HG03175 (cell line): Measurements from ENCODE around the gene CELA2A.
"Not testable (repeated sequence)": the region's sequence is repeated elsewhere in the genome, so short reads cannot be mapped to it uniquely, and the experiment has no call there.

Source experiments
- ATAC-seq: cut with Tn5 transposase; IDR thresholded peaks from one replicate; pipeline ENCODE4 v1.9.1; 2021; ENCODE audit warnings: mild to moderate bottlenecking, moderate library complexity; ENCODE audit not compliant: unreplicated experiment

The CELA2A gene

GRCh38 chr1:15424981-15425380 is 31.6 kb upstream of the CELA2A start:
- ATAC-seq = no peak

DNA sequence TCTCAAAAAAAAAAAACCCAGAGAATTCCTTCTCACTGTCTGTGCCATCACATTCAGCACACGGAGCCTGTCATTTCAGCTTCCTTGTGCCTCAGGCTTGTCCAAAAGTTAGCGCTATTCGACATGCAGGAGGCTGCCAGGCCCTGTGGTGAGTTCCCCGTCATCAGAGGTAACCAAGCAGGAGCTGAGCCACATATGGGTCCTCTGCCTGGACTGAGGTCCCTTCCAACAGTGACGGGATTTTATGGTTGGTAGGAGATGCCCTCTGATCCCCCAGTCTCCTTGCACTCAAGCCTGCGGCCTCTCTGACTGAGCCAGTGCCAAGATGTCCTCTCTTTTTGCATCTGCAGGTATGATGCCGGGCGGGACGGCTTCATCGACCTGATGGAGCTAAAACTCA is 31.0 kb upstream of the CELA2A start:
- no peak for ATAC-seq

GRCh38 chr1:15425958-15426357 is 30.6 kb upstream of the CELA2A start:
- no peak for ATAC-seq

DNA sequence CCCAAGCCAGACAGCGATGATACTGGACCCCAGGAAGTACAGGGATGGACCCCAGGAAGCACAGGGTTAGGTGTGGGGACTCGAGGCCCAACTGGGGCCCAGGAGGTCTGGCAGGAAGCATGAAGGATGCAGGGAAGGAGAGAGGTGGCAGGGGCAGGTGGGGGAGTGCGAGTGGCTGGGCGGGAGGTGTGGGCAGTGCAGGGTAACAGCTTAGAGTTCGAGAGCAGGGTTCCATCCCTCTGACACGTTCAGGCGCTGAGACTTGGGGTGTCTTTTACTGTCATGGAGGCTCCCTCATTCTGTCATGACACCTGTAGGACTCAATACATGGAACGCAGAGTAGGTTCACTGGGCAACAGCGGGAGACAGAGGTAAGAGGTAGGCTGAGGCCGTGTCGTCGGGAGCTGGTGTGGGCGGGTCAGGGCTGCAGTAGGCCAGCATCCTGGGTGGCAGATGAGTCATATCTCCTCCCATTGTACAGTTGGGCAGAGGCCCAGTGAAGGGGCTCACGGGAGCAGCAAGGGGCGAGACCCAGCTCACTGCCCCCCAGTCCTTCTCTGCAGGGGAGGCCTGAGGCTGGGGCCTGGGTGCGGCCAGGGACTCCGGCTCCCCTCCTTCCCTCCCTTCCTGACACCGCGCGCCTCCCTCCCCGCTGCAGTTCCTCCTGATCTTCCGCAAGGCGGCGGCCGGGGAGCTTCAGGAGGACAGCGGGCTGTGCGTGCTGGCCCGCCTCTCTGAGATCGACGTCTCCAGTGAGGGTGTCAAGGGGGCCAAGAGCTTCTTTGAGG is 29.8 kb upstream of the CELA2A start:
- ATAC-seq = no peak

- ATAC-seq = no peak
These were observed 29.3 kb upstream of the CELA2A start for GRCh38 chr1:15427280-15427666.

- ATAC-seq = not testable (repeated sequence)
These were observed 28.3 kb upstream of the CELA2A start for GRCh38 chr1:15428252-15428651.

DNA sequence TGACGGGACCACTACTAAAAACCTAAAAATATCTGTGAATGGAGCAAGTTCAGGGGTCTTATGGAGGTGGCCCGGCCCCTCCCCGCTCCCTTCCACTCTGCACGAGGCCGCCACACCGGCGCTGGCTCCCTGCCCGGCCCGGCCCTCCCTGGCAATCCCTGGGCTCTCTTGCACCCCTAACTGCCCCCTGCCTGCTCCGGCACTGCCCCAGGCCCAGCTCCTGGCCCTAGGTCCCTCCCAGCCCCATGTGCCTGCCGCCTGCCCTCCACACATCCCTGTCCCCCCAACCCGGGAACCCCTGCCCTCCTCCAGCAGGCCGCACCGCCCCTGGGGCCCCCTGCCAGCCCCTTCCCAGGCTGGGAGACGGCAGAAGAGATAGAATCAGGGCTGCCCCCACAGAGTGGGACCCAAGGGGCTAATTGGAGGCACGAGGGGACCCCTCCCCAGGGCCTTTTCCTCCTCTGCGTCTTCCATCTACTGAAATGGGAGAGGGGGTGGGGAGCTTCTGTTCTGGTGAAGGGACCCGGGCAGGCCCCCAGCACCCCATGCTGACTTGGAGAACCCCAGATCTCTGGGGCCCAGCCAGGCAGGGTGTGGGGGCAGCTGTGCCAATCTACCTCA is 27.6 kb upstream of the CELA2A start:
- no peak for ATAC-seq

- no peak for ATAC-seq
These were observed 26.8 kb upstream of the CELA2A start for GRCh38 chr1:15429701-15430149.

DNA sequence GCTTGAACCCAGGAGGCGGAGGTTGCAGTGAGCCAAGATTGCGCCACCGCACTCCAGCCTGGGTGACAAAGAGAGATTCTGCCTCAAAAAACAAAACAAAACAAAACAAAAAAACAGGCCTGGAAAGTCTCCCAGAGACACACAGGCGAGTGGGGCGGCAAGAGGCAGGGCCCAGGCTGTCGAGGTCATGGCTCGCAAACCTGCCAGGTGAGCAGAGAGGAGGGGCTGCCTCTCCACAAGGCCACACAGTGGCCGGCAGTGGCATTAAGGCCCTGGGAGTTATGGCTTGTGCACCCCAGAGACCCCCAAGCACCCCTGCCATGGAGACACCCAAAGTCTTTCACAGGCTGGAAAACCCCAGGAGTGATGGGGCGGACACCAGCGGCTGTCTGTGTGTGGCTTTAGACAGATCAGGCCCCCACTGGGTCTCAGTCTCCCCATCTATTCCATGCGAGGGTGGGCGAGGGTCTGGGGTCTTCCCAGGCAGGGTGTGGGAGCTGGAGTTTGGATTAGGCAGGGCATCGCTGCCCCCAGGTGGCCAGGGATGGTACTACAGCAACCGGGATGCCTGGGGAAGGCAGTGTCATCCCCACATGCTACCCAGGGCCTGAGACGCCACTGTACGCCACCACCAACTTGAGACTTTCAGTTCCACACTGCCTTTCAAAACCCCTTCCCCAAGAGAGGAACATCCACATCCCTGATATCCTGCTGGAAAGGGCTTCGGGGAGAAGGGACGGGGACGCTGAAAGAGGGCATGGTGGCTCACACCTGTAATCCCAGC is 25.6 kb upstream of the CELA2A start:
- no peak for ATAC-seq

DNA sequence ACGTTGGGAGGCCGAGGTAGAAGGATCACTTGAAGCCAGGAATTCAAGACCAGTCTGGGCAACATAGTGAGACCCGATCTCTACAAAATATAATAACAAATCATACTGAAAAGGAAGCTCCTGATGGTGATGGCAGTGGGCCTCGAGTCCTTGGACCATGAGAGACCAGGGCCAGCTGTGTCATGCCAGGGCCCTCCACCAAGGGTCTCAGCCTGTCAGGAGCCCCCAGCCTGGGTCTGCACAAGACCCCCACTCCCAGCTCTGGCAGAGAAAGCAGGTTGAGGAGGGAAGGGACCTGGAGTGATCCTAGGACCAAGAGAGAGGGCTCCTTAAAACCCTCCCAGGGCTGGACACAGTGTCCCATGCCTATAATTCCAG is 25.0 kb upstream of the CELA2A start:
- ATAC-seq = no peak

DNA sequence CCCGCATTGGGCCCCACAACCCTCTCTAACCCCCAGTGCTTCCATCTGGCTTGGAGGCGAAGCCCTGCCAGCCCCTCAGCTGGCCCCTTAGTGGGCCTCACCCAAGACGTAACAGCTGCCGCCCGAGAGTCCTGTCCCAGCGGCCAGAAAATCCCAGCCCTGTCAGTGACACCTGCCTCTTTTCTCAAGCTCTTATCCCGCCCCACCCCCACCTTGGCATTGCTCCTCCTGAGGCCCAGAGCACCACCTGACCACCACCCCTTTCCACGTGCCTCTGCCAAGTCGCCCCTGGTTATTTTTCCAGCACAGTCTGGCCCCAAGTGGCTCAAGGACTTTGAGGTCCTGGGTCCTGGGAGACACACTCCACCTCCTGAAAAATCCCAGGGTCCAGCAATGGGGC is 24.2 kb upstream of the CELA2A start:
- ATAC-seq = no peak

DNA sequence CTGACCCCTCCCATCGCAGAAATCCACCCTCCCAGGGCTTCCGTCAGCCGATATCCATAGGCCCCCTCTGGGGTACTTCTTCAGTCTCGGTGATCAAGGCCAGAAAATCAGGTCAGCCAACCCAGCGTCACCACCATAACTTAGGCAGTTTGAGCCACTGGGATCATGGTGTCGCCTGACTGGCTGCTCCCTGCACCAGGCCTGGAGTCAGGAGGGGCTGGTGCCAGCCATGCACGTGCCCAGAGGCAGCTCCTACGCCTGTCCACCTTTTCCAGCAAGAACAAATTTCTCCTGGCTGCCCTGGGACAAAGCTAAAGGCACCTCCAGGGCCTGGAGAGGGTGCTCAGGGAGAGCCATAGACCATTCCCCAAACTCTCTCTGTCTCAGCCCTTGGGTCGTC is 23.1 kb upstream of the CELA2A start:
- no peak for ATAC-seq

- not testable (repeated sequence) for ATAC-seq
These were observed 21.8 kb upstream of the CELA2A start for GRCh38 chr1:15434739-15435138.

DNA sequence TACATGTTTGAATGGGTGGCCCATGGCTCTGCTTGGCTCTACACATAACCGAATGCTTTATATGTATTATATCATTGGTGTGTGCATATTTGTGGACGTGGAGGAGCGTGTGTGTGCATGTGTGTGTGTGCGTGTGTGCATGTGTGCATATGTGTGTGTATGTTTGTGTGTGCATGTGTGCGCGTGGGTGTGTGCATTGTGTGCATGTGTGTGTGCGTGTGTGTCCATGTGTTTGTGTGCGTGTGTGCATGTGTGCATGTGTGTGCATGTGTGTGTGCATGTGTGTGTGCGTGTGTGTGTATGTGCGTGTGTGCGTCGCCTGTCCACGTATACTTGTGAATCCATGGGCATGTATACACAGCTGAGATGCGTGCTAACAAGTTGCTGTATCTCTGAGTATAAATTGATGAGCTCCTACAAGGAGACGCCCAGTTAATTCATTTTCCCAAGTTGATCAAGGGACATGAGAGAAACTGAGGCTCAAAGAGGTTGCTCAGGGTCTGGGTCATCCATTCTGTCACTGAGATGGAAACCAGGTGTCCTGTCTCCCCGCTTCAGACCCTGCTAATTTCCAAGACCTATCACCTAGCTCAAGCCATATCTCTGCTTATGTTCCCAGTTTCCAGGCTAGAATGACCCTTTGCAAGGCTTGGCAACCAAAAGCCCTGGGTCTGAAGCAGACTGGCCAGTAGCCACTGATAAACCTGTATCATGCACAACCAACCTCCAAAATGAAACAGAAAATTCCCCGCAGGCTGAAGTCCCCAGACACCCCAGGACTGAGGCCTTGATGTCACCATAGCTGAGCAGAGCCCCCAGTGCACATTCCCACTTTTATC is 21.1 kb upstream of the CELA2A start:
- ATAC-seq = no peak

GRCh38 chr1:15436881-15437442 is 19.6 kb upstream of the CELA2A start:
- ATAC-seq = no peak

DNA sequence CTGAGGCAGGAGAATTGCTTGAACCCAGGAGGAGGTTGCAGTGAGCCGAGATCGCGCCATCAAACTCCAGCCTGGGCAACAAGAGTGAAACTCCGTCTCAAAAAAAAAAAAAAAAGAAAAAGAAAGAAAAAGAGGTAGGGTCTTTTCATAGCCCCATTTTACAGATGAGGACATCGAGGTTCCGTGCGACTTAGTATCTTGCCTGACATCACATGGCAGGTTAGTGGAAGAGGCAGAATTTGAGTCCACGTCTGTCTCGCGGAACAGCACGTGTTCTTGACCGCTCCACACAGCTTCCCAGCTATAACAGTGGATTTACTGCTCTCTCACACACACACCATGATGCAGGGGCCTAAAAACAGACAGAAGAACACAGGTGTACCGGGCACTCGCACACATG is 17.2 kb upstream of the CELA2A start:
- ATAC-seq = no peak

DNA sequence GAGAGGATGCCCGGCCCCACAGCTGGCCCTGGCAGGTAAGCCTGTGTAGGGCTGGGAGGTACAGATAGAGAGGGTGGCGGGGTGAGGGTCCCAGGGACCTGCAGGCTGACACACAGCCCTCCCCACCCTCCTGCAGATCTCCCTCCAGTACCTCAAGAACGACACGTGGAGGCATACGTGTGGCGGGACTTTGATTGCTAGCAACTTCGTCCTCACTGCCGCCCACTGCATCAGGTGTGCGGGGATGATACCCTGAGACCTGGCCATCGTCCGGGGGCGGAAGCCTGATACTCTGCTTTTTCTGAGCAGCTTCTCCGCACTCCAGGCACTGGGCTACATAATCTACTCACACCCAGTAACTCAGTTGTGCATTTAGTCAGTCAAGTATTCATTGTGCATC is 16.2 kb upstream of the CELA2A start:
- no peak for ATAC-seq

DNA sequence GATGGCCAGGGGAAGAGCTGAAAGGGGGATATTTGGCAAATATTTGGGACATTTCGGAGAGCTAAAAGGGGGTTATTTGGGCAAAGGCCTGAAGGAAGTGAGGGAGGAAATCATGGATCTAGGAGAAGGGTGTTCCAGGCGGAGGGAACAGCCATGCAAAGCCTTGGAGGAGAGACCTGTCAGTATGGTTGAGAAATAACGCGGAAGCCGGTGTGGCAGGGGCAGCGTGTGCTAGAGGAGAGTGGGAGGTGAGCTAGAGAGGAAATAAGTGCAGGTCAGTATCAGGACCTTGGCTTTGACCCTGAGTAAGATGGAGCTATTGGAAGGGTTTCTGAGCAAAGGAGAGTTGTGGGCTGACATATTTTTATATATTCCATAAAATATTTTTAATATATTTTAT is 15.3 kb upstream of the CELA2A start:
- no peak for ATAC-seq

DNA sequence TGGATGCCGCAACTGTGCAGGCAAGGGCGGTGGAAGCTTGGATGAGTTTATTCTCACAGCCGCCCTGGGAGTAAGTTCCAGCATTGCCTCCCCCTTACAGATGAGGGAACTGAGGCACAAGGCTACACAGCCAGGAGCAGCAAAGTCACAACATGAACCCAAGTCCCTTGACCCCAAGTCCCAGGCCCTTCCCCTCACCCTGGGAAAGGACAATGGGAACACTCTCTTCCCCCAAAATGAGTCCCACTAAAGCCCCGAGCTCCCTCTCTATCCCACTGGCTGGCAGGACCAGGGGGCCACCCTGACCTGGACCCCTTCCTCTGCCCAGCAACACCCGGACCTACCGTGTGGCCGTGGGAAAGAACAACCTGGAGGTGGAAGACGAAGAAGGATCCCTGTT is 14.4 kb upstream of the CELA2A start:
- no peak for ATAC-seq

- ATAC-seq = no peak
These were observed 13.8 kb upstream of the CELA2A start for GRCh38 chr1:15442759-15443158.

GRCh38 chr1:15443281-15443680 is 13.3 kb upstream of the CELA2A start:
- no peak for ATAC-seq
